Measurements from ENCODE around the gene PGGT1B. TPM values are rescaled to one million over a fixed set of nuclear protein-coding genes. Genes with fewer than 3 reads are reported as not detected.
A peak's percentile ranks its signal among the peaks of the same experiment; 100 is the strongest.

PGGT1B gene
- total and polyA plus RNA-seq, 3 donors from 2014 or later, result 10.2 to 15.6 (median 12.1) TPM

DNA sequence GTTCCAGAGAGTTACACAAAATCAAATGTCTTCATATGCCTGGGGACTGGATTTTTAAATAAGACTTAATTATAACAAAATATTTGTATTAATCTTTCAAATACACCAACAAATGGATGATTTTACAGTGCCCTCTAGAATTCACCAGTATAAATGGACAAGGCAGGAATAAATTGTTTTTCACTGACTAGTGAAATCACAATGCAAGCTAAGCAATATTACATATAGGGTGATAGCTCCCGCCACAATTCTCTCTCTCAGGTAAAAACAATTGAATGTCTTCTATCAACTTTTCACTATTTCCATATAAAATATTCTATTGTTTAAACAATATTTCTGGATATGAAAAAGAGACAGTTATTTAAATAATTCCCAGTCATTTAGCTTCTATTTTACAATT, 41.8 kb upstream of the PGGT1B start:
- intact Hi-C loops (cut with DNase I; ENCODE audit: low total_unique reads), result no loop called here
- H3K4me3 ChIP-seq, result no peak overlapping the region
- no peaks in the 10 kb centered on the region for H3K27me3 ChIP-seq
- H3K4me1 ChIP-seq, result no peaks in the 10 kb centered on the region
- TF ChIP-seq POLR2A (IDR thresholded peaks at IDR 0.05), result no peak
- TF ChIP-seq, protein P1, sequence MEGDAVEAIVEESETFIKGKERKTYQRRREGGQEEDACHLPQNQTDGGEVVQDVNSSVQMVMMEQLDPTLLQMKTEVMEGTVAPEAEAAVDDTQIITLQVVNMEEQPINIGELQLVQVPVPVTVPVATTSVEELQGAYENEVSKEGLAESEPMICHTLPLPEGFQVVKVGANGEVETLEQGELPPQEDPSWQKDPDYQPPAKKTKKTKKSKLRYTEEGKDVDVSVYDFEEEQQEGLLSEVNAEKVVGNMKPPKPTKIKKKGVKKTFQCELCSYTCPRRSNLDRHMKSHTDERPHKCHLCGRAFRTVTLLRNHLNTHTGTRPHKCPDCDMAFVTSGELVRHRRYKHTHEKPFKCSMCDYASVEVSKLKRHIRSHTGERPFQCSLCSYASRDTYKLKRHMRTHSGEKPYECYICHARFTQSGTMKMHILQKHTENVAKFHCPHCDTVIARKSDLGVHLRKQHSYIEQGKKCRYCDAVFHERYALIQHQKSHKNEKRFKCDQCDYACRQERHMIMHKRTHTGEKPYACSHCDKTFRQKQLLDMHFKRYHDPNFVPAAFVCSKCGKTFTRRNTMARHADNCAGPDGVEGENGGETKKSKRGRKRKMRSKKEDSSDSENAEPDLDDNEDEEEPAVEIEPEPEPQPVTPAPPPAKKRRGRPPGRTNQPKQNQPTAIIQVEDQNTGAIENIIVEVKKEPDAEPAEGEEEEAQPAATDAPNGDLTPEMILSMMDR (IDR thresholded peaks at IDR 0.05), result no peak
- H3K36me3 ChIP-seq (ENCODE audit: low read depth, missing control alignments), result no peaks in the 10 kb centered on the region
- H3K27ac ChIP-seq, result no peak overlapping the region
- WGBS, 2 donors, result 96 to 97% methylated on average over 1 of the region's 1 CpG
- no peak for DNase-seq
- H3K9me3 ChIP-seq, result no peaks in the 10 kb centered on the region

DNA sequence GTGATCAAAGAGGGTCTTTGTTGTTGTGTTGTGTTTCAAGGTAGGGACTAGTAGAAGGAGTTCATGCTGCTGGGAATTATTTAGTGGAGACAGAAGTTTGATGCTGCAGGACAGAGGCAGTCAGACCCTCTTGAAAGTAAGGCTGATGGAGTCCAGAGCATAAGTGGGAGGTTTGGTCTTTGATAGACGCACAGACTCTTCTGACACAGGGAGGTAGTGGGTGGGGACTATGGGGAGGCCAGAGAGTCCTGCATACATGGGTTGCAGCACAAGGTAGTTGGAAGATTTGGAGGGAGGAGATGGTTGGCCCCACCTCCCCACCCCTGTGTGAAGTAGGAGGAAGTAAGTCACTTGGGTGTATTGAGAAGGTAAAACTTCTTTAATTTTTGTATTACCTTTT, 36.1 kb upstream of the PGGT1B start:
- no peak for TF ChIP-seq POLR2A (IDR thresholded peaks at IDR 0.05)
- TF ChIP-seq, protein P1 (IDR thresholded peaks at IDR 0.05), result no peak
- Histone ChIP-seq H3K4me3 (no peak overlapping the region), H3K9me3 (no peaks in the 10 kb centered on the region), H3K27me3 (no peaks in the 10 kb centered on the region), H3K36me3 (ENCODE audit: low read depth, missing control alignments) (no peaks in the 10 kb centered on the region), H3K27ac (no peak overlapping the region), H3K4me1 (peaks cover 3% of the 10 kb centered on the region)
- intact Hi-C loops (cut with DNase I; ENCODE audit: low total_unique reads), result no loop called here
- DNase-seq, result no peak
- 10 to 36% methylated on average over 1 of the region's 1 CpG for WGBS, 2 donors

DNA sequence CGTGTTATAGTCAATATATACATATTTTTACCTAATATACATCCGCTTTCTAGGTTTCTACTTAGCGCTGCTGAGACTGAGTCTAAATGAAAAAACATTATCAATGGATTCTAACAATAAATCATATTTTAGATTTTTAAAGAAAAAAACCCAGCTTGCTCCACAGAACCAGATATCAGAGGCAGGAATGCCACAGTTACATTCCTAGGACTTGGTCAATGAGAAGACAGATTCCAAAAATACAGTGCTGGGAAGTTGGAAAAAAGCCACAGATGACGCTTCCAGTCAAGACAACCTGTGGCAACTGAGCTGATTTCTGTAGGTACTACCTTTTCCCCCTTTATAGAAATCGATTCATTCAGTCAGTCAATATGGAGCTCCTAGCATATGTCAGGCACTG, 34.4 kb upstream of the PGGT1B start:
- Histone ChIP-seq H3K36me3 (ENCODE audit: low read depth, missing control alignments) (no peaks in the 10 kb centered on the region), H3K4me1 (peaks cover 3% of the 10 kb centered on the region), H3K27me3 (no peaks in the 10 kb centered on the region), H3K27ac (no peak overlapping the region), H3K9me3 (no peaks in the 10 kb centered on the region), H3K4me3 (peak overlapping the region; percentile 4 to 95)
- WGBS, 2 donors, result 30 to 38% methylated on average over 5 of the region's 5 CpGs
- DNase-seq, result no peak
- TF ChIP-seq, protein P1 (IDR thresholded peaks at IDR 0.05), result no peak
- no peak for TF ChIP-seq POLR2A (IDR thresholded peaks at IDR 0.05)
- intact Hi-C loops (cut with DNase I; ENCODE audit: low total_unique reads), result no loop called here

DNA sequence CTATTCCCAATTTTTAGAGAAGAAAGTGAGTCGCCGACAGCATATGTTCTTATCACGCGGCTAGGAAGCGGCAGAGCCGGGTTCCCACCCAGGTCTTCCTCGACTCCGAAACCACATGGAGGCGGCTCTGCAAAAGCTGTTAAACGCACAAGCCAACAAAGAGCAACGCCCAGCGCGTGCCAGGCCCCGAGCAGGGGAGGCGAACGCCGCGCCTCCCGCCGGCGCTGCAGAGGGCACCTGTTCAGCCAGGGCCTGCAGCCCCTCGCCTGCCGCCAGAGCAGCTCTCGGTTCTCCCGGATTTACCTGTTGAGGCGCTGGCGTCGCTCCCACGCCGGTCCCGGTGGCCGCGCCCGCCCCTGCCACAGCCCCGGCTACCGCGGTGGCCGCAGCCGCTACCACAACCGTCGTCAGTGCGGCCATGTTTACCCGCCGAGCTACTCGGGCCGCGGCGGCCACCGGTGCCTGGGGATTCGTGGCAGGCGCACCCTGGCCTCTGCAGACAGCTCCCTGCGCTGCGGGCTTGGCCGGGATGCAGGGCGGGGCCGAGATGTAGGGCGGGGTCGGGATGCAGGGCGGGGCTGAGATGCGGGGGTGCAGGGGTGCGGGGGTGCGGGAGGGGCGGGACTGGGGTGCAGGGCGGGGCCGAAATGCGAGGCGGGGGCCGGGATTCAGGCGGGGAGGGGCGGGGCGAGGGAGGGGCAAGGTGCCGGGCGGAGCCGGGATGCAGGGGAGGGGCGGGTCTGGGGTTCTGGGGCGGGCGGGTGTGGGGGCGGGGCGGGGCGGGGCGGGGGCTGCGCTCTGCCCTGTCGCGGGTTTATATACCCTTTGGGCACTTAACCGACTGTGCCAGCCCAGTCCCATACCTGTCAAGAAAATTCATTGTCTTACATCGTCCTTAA, 33.7 kb upstream of the PGGT1B start, which contains the start of gene CCDC112:
Gene CCDC112 (minus strand): TSS at position 531 of the 899 bp plus-strand sequence. CDS start 111 bp downstream, at position 420.
- intact Hi-C loops (cut with DNase I; ENCODE audit: low total_unique reads), result no loop called here
- H3K36me3 ChIP-seq (ENCODE audit: low read depth, missing control alignments), result no peaks in the 10 kb centered on the region
- WGBS, 2 donors, result 0 to 2% methylated on average over 16 to 65 of the region's 86 CpGs
- peaks cover 3% of the 10 kb centered on the region for H3K4me1 ChIP-seq
- no peaks in the 10 kb centered on the region for H3K27me3 ChIP-seq
- DNase-seq, result peak; percentile 86
- TF ChIP-seq, protein P1 (IDR thresholded peaks at IDR 0.05), result no peak
- TF ChIP-seq POLR2A (IDR thresholded peaks at IDR 0.05), result no peak
- peak within 1 kb of the TSS; percentile 55 to 80 for H3K27ac ChIP-seq
- peak within 1 kb of the TSS; percentile 73 to 95 for H3K4me3 ChIP-seq
- no peaks in the 10 kb centered on the region for H3K9me3 ChIP-seq
